GM23338 (cell line): ENCODE measurements around the gene SMIM5.

ENCODE experiments used
- CTCF ChIP-seq, 2 experiments: fragments of 200-600 bp in 1 of 2; sonication (generic) in 1 of 2; conservative IDR thresholded peaks; 2 replicates each; pipeline versions ENCODE4 v1.5.1 to v1.6.1; 2016 to 2017; ENCODE audit warnings: antibody characterized with exemption in 2 of 2, low read depth in 2 of 2, mild to moderate bottlenecking in 2 of 2, moderate library complexity in 1 of 2
- EZH2 ChIP-seq: fragments of 200-600 bp; sonication (generic); IDR thresholded peaks from one replicate; pipeline ENCODE4 v1.8.0; 2017; ENCODE audit warnings: antibody characterized with exemption, mild to moderate bottlenecking, low read depth; ENCODE audit not compliant: unreplicated experiment

GRCh38 chr17:75654176-75654575, 20.9 kb downstream of the SMIM5 start:
- TF ChIP-seq CTCF (conservative IDR thresholded peaks at IDR 0.05; ENCODE audit: low read depth in 2 of 2) (peak in 1 of 2 experiments; percentile 24; a peak in 2 of 4 replicates), EZH2 (no peak)
